H9 (cell line): ENCODE measurements around the gene DDA1. TPM values are rescaled to one million over a fixed set of nuclear protein-coding genes. Genes with fewer than 3 reads are reported as not detected.
A peak's percentile ranks its signal among the peaks of the same experiment; 100 is the strongest.

Experiments
- DNase-seq: peaks from one replicate; pipeline ENCODE4 v3.0.0-alpha.2; 2017
- H2AFZ ChIP-seq: one replicate; pipeline ENCODE4 v1.6.1; 2013; ENCODE audit warnings: mild to moderate bottlenecking, low read length, control low read depth, moderate library complexity
- H2AK5ac ChIP-seq: 2 replicates; pipeline ENCODE4 v1.6.1; 2013; ENCODE audit warnings: low read length, control low read depth, mixed read lengths; ENCODE audit not compliant: insufficient read length
- H2BK120ac ChIP-seq: one replicate; pipeline ENCODE4 v1.6.1; 2013; ENCODE audit warnings: low read depth, mild to moderate bottlenecking, low read length, control low read depth, inconsistent platforms; ENCODE audit not compliant: poor library complexity, severe bottlenecking
- H2BK12ac ChIP-seq: 2 replicates; pipeline ENCODE4 v1.6.1; 2013; ENCODE audit warnings: low read length, control low read depth, mixed read lengths, low read depth; ENCODE audit not compliant: insufficient read length
- H2BK15ac ChIP-seq: 2 replicates; pipeline ENCODE4 v1.6.1; 2013; ENCODE audit warnings: low read depth, low read length, control low read depth
- H2BK20ac ChIP-seq: one replicate; pipeline ENCODE4 v1.6.1; 2013; ENCODE audit warnings: low read depth, mild to moderate bottlenecking, low read length, control low read depth, inconsistent platforms; ENCODE audit not compliant: poor library complexity, severe bottlenecking
- H2BK5ac ChIP-seq: 2 replicates; pipeline ENCODE4 v1.6.1; 2013; ENCODE audit warnings: low read length, control low read depth, mixed read lengths; ENCODE audit not compliant: insufficient read length
- H3K14ac ChIP-seq: 2 replicates; pipeline ENCODE4 v1.6.1; 2013; ENCODE audit warnings: low read length, control low read depth; ENCODE audit not compliant: insufficient read depth
- H3K18ac ChIP-seq: 2 replicates; pipeline ENCODE4 v1.6.1; 2013; ENCODE audit warnings: low read depth, mild to moderate bottlenecking, mixed read lengths, low read length, control low read depth; ENCODE audit not compliant: insufficient read length
- H3K23ac ChIP-seq: 2 replicates; pipeline ENCODE4 v1.6.1; 2013; ENCODE audit warnings: low read length, control low read depth, mixed read lengths, low read depth; ENCODE audit not compliant: insufficient read length
- H3K23me2 ChIP-seq: 2 replicates; pipeline ENCODE4 v1.6.1; 2013; ENCODE audit warnings: low read depth, mild to moderate bottlenecking, mixed read lengths, low read length, control low read depth; ENCODE audit not compliant: insufficient read length, poor library complexity, severe bottlenecking
- H3K27ac ChIP-seq: 2 replicates; pipeline ENCODE4 v1.5.1; 2013; ENCODE audit warnings: low read length, control low read depth, mixed read lengths, low read depth; ENCODE audit not compliant: insufficient read length
- H3K27me3 ChIP-seq: 2 replicates; pipeline ENCODE4 v1.6.1; 2013; ENCODE audit warnings: low read length, control low read depth, inconsistent platforms; ENCODE audit not compliant: insufficient read depth
- H3K4ac ChIP-seq: 2 replicates; pipeline ENCODE4 v1.6.1; 2013; ENCODE audit warnings: low read depth, mild to moderate bottlenecking, control low read depth, inconsistent platforms, low read length, moderate library complexity
- H3K4me1 ChIP-seq: 2 replicates; pipeline ENCODE4 v1.6.1; 2013; ENCODE audit warnings: low read length, control low read depth, inconsistent platforms; ENCODE audit not compliant: insufficient read depth
- H3K4me2 ChIP-seq: 2 replicates; pipeline ENCODE4 v1.6.1; 2013; ENCODE audit warnings: low read length, control low read depth, mixed read lengths; ENCODE audit not compliant: insufficient read length, insufficient read depth
- H3K56ac ChIP-seq: 2 replicates; pipeline ENCODE4 v1.6.1; 2013; ENCODE audit warnings: low read depth, mild to moderate bottlenecking, mixed read lengths, low read length, control low read depth; ENCODE audit not compliant: insufficient read length
- H3K79me1 ChIP-seq: 2 replicates; pipeline ENCODE4 v1.6.1; 2013; ENCODE audit warnings: low read depth, mild to moderate bottlenecking, moderate library complexity, low read length, control low read depth, inconsistent platforms; ENCODE audit not compliant: insufficient read depth, poor library complexity, severe bottlenecking
- H3K79me2 ChIP-seq: 2 replicates; pipeline ENCODE4 v1.6.1; 2013; ENCODE audit warnings: low read length, control low read depth, inconsistent platforms; ENCODE audit not compliant: insufficient read depth
- H3K9ac ChIP-seq: 2 replicates; pipeline ENCODE4 v1.6.1; 2013; ENCODE audit warnings: low read length, control low read depth, mixed read lengths; ENCODE audit not compliant: insufficient read length; ENCODE audit errors: extremely low read depth
- H3K9me3 ChIP-seq: one replicate; pipeline ENCODE4 v1.6.1; 2013; ENCODE audit warnings: low read depth, low read length, inconsistent platforms; ENCODE audit not compliant: control insufficient read depth
- H3T11ph ChIP-seq: one replicate; pipeline ENCODE4 v1.6.1; 2013; ENCODE audit warnings: mild to moderate bottlenecking, low read length, control low read depth, inconsistent platforms
- H4K20me1 ChIP-seq: one replicate; pipeline ENCODE4 v1.6.1; 2013; ENCODE audit not compliant: control insufficient read depth, insufficient read length, insufficient read depth
- H4K5ac ChIP-seq: 2 replicates; pipeline ENCODE4 v1.6.1; 2013; ENCODE audit warnings: low read depth, mild to moderate bottlenecking, mixed read lengths, low read length, control low read depth; ENCODE audit not compliant: insufficient read length
- H4K8ac ChIP-seq: replicated peaks from 2 replicates; pipeline ENCODE4 v1.6.1; 2013; ENCODE audit warnings: low read length, control low read depth, mixed read lengths, low read depth; ENCODE audit not compliant: insufficient read length
- H4K91ac ChIP-seq: 2 replicates; pipeline ENCODE4 v1.6.1; 2013; ENCODE audit warnings: low read depth, mild to moderate bottlenecking, moderate library complexity, mixed read lengths, low read length, control low read depth; ENCODE audit not compliant: insufficient read length
- H3K27ac Mint-ChIP-seq, 3 experiments: 2 replicates in 2 of 3; 3 replicates in 1 of 3; pipeline ENCODE4 v1.8.0; 2020 to 2021; ENCODE audit warnings: mixed read lengths in 3 of 3, mild to moderate bottlenecking in 1 of 3, moderate library complexity in 1 of 3
- H3K27me3 Mint-ChIP-seq: 2 replicates; pipeline ENCODE4 v1.8.0; 2021; ENCODE audit warnings: low read depth, mild to moderate bottlenecking, moderate library complexity, mixed read lengths
- H3K36me3 Mint-ChIP-seq, 3 experiments: 2 replicates in 2 of 3; 3 replicates in 1 of 3; pipeline ENCODE4 v1.8.0; 2020 to 2021; ENCODE audit warnings: low read depth in 3 of 3, mixed read lengths in 3 of 3; ENCODE audit not compliant: insufficient read depth in 1 of 3
- H3K4me1 Mint-ChIP-seq, 2 experiments: 2 replicates each; pipeline ENCODE4 v1.8.0; 2020; ENCODE audit warnings: mixed read lengths in 2 of 2
- H3K4me3 Mint-ChIP-seq, 2 experiments: 2 replicates in 1 of 2; 3 replicates in 1 of 2; pipeline ENCODE4 v1.8.0; 2020 to 2021; ENCODE audit warnings: mild to moderate bottlenecking in 2 of 2, mixed read lengths in 2 of 2, moderate library complexity in 1 of 2
- H3K9me3 Mint-ChIP-seq, 2 experiments: 2 replicates in 1 of 2; 3 replicates in 1 of 2; pipeline ENCODE4 v1.8.0; 2020; ENCODE audit warnings: mild to moderate bottlenecking in 2 of 2, mixed read lengths in 2 of 2, moderate library complexity in 1 of 2
- CTCF ChIP-seq: fragments of 200-600 bp; sonication (generic); conservative IDR thresholded peaks from 3 replicates; pipeline ENCODE4 v1.8.0; 2021; ENCODE audit warnings: antibody characterized with exemption, mild to moderate bottlenecking
- whole genome bisulfite sequencing: extraction: QIAGEN DNeasy Blood & Tissue Kit; methylation state at CpG from one replicate; pipeline ENCODE4 v1.1.7; 2013; ENCODE audit warnings: missing lambda C conversion rate, low lambda C conversion rate, mixed read lengths; ENCODE audit not compliant: insufficient read length; ENCODE audit errors: extremely low coverage; 5-methylcytosine and 5-hydroxymethylcytosine counted together
- total RNA-seq: library from RNA; stranded (reverse); gene quantifications from 2 replicates; pipeline ENCODE4 v1.2.1, GENCODE V29; 2021

DDA1 gene
- total RNA-seq, 1 experiment from 2014 or later: 45.7 TPM

DNA sequence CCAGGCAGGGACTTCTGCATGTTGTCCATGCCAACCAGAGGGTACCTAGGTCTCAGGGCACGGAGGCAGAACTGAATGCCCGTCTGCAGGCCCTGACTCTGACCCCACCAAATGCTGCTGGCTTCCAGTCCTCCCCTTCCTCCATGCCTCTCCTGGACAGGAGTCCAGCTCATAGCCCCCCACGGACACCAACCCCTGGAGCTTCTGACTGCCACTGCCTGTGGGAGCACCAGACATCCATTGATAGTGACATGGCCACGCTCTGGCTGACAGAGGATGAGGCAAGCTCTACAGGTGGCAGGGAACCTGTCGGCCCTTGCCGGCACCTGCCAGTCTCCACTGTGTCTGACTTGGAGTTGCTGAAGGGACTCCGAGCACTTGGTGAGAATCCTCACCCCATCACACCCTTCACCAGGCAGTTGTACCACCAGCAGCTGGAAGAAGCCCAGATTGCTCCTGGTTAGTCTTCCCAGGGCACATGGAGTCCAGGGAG lies 25.8 kb upstream of the DDA1 start:
- peaks cover 7% of the 10 kb centered on the region for H3K27me3 Mint-ChIP-seq
- WGBS: no CpG with 5 or more reads among the region's 7 CpGs

More for the DNA sequence above, 25.8 kb upstream of the DDA1 start:
- H3K79me1 ChIP-seq: no peaks in the 10 kb centered on the region
- no peak overlapping the region for H2BK20ac ChIP-seq
- Mint-ChIP-seq H3K27ac (no peak overlapping the region), H3K36me3 (peaks cover 25 to 31% (median 26%) of the 10 kb centered on the region in 3 experiments), H3K4me1 (peaks cover 4 to 5% of the 10 kb centered on the region in 2 experiments; a peak in 2 of 4 replicates), H3K4me3 (peak overlapping the region in 1 of 2 experiments; percentile 63; a peak in 1 of 5 replicates), H3K9me3 (no peaks in the 10 kb centered on the region; a peak in 1 of 5 replicates)
- H3K9me3 ChIP-seq: no peaks in the 10 kb centered on the region
- no peak overlapping the region for H4K91ac ChIP-seq
- no peak overlapping the region for H3K14ac ChIP-seq
- H2BK120ac ChIP-seq: no peak overlapping the region
- no peak overlapping the region for H4K8ac ChIP-seq
- no peak overlapping the region for H4K5ac ChIP-seq
- no peak overlapping the region for H2BK15ac ChIP-seq
- no peaks in the 10 kb centered on the region; the same call in 1 of the 2 replicates for H3K27me3 ChIP-seq
- H2BK5ac ChIP-seq: no peak overlapping the region
- no peak overlapping the region for H2AK5ac ChIP-seq
- no peak overlapping the region for H3K9ac ChIP-seq
- H3K4me2 ChIP-seq: no peak overlapping the region
- no peak overlapping the region for H3K23ac ChIP-seq
- H2BK12ac ChIP-seq: no peak overlapping the region
- peaks cover 4% of the 10 kb centered on the region for H4K20me1 ChIP-seq
- TF ChIP-seq CTCF: no peak
- peaks cover 5% of the 10 kb centered on the region for H3K23me2 ChIP-seq
- no peaks in the 10 kb centered on the region for H3K4me1 ChIP-seq
- no peak overlapping the region for H3K18ac ChIP-seq
- no peak overlapping the region for H2AFZ ChIP-seq
- no peak overlapping the region for H3K4ac ChIP-seq
- H3K27ac ChIP-seq: no peak overlapping the region
- H3T11ph ChIP-seq: no peak overlapping the region
- H3K79me2 ChIP-seq: no peaks in the 10 kb centered on the region
- no peak overlapping the region for H3K56ac ChIP-seq
- no peak for DNase-seq
